ELR (cell line): ENCODE results near the gene MBP.

ENCODE experiments used
- DNase-seq: peaks from one replicate; pipeline ENCODE4 v3.0.0-alpha.2; 2015; ENCODE audit warnings: low read depth

The MBP gene

GRCh38 chr18:77047803-77048419 lies 84.7 kb downstream of the MBP start:
- no peak for DNase-seq

GRCh38 chr18:77046994-77047393 lies 85.6 kb downstream of the MBP start:
- DNase-seq = no peak

GRCh38 chr18:77046409-77046808 lies 86.2 kb downstream of the MBP start:
- DNase-seq = no peak

GRCh38 chr18:77045677-77046076 lies 86.9 kb downstream of the MBP start:
- DNase-seq = no peak

- no peak for DNase-seq
Observed at GRCh38 chr18:77044866-77045664, 87.5 kb downstream of the MBP start.

- DNase-seq = no peak
Observed at GRCh38 chr18:77043541-77044280, 88.9 kb downstream of the MBP start.

GRCh38 chr18:77042583-77042982 lies 90.0 kb downstream of the MBP start:
- DNase-seq = no peak

GRCh38 chr18:77039196-77040130 lies 93.1 kb downstream of the MBP start:
- peak; percentile 42 for DNase-seq

GRCh38 chr18:77038182-77038858 lies 94.3 kb downstream of the MBP start:
- DNase-seq = no peak

GRCh38 chr18:77037567-77037966 lies 95.0 kb downstream of the MBP start:
- DNase-seq = no peak

- peak; percentile 67 for DNase-seq
Observed at GRCh38 chr18:77035380-77036187, 97.0 kb downstream of the MBP start.

GRCh38 chr18:77033575-77033974 lies 99.0 kb downstream of the MBP start:
- DNase-seq = no peak

GRCh38 chr18:77032181-77032701 lies 100.3 kb downstream of the MBP start:
- no peak for DNase-seq

- DNase-seq = no peak
Observed at GRCh38 chr18:77031662-77032061, 100.9 kb downstream of the MBP start.

GRCh38 chr18:77030201-77030600 lies 102.4 kb downstream of the MBP start:
- DNase-seq = no peak

- DNase-seq = no peak
Observed at GRCh38 chr18:77025831-77026363, 106.7 kb downstream of the MBP start.

- DNase-seq = no peak
Observed at GRCh38 chr18:77025123-77025522, 107.5 kb downstream of the MBP start.

GRCh38 chr18:77024476-77024875 lies 108.1 kb downstream of the MBP start:
- DNase-seq = no peak

GRCh38 chr18:77023102-77023782 lies 109.3 kb downstream of the MBP start:
- no peak for DNase-seq
